Loucy (cell line): Measurements from ENCODE around the gene MAB21L4.

ENCODE experiments used
- H2AFZ ChIP-seq: fragments of 200-600 bp; sonication (generic); 2 replicates; pipeline ENCODE4 v1.6.0; 2016; ENCODE audit warnings: antibody characterized with exemption, mild to moderate bottlenecking, low read length, moderate library complexity
- H3F3A ChIP-seq: fragments of 200-600 bp; 2 replicates; pipeline ENCODE4 v1.6.0; 2016; ENCODE audit warnings: antibody characterized with exemption, low read depth, mild to moderate bottlenecking
- H3K27me3 ChIP-seq: fragments of 200-600 bp; sonication (generic); 2 replicates; pipeline ENCODE4 v1.6.1; 2014; ENCODE audit warnings: low read length, mild to moderate bottlenecking; ENCODE audit not compliant: insufficient read depth, poor library complexity, severe bottlenecking
- H3K36me3 ChIP-seq: fragments of 200-600 bp; sonication (generic); 2 replicates; pipeline ENCODE4 v1.6.1; 2016; ENCODE audit warnings: low read length; ENCODE audit not compliant: insufficient read depth
- H3K4me1 ChIP-seq: fragments of 200-600 bp; sonication (generic); 2 replicates; pipeline ENCODE4 v1.5.1; 2014; ENCODE audit warnings: low read length, mild to moderate bottlenecking; ENCODE audit not compliant: insufficient read depth, poor library complexity, severe bottlenecking
- H3K4me2 ChIP-seq: fragments of 200-600 bp; sonication (generic); 2 replicates; pipeline ENCODE4 v1.6.0; 2014; ENCODE audit warnings: antibody characterized with exemption, low read length, low read depth, mild to moderate bottlenecking; ENCODE audit not compliant: poor library complexity, severe bottlenecking
- H3K4me3 ChIP-seq: fragments of 200-600 bp; sonication (generic); 2 replicates; pipeline ENCODE4 v1.5.1; 2014; ENCODE audit warnings: low read length, mild to moderate bottlenecking, mixed read lengths; ENCODE audit not compliant: poor library complexity, severe bottlenecking
- H3K79me2 ChIP-seq: fragments of 200-600 bp; sonication (generic); 2 replicates; pipeline ENCODE4 v1.6.1; 2014; ENCODE audit warnings: low read length; ENCODE audit not compliant: insufficient read depth
- H3K9ac ChIP-seq: fragments of 200-600 bp; sonication (generic); 2 replicates; pipeline ENCODE4 v1.6.0; 2014; ENCODE audit warnings: mild to moderate bottlenecking, low read depth, low read length, moderate library complexity; ENCODE audit not compliant: poor library complexity, severe bottlenecking
- H3K9me2 ChIP-seq: fragments of 200-600 bp; sonication (generic); replicated peaks from 2 replicates; pipeline ENCODE4 v1.6.1; 2016; ENCODE audit warnings: low read depth, low read length, mixed read lengths
- H3K9me3 ChIP-seq: fragments of 200-600 bp; sonication (generic); 2 replicates; pipeline ENCODE4 v1.6.1; 2014; ENCODE audit warnings: mild to moderate bottlenecking, antibody characterized with exemption, low read length, low read depth; ENCODE audit not compliant: insufficient read depth
- H4K20me1 ChIP-seq: fragments of 200-600 bp; sonication (generic); 2 replicates; pipeline ENCODE4 v1.6.0; 2014; ENCODE audit warnings: antibody characterized with exemption, low read length, mild to moderate bottlenecking; ENCODE audit not compliant: insufficient read depth, poor library complexity, severe bottlenecking
- EZH2phosphoT487 ChIP-seq: fragments of 200-600 bp; IDR thresholded peaks from 2 replicates; pipeline ENCODE4 v1.6.1; 2018; ENCODE audit warnings: antibody characterized with exemption, mild to moderate bottlenecking, moderate library complexity, borderline replicate concordance
- TF ChIP-seq, protein P1 (sequence below): fragments of 200-600 bp; sonication (generic); conservative IDR thresholded peaks from 2 replicates; pipeline ENCODE4 v1.5.1; 2014; ENCODE audit warnings: mild to moderate bottlenecking, antibody characterized with exemption, low read length

The MAB21L4 gene

GRCh38 chr2:240877460-240878340, 18.3 kb downstream of the MAB21L4 start:
- H3K79me2 ChIP-seq, result no peaks in the 10 kb centered on the region
- no peak overlapping the region for H3K4me2 ChIP-seq

GRCh38 chr2:240876475-240877251, 19.3 kb downstream of the MAB21L4 start:
- Histone ChIP-seq H3K4me1 (no peaks in the 10 kb centered on the region), H2AFZ (no peak overlapping the region), H3K4me2 (no peak overlapping the region), H3K36me3 (no peaks in the 10 kb centered on the region), H3K9me2 (no peaks in the 10 kb centered on the region), H3K79me2 (no peaks in the 10 kb centered on the region), H3K27me3 (no peaks in the 10 kb centered on the region), H4K20me1 (no peaks in the 10 kb centered on the region), H3F3A (no peaks in the 10 kb centered on the region), H3K4me3 (no peak overlapping the region), H3K9ac (no peak overlapping the region), H3K9me3 (no peaks in the 10 kb centered on the region)
- no peak for TF ChIP-seq EZH2phosphoT487
- TF ChIP-seq, protein P1, sequence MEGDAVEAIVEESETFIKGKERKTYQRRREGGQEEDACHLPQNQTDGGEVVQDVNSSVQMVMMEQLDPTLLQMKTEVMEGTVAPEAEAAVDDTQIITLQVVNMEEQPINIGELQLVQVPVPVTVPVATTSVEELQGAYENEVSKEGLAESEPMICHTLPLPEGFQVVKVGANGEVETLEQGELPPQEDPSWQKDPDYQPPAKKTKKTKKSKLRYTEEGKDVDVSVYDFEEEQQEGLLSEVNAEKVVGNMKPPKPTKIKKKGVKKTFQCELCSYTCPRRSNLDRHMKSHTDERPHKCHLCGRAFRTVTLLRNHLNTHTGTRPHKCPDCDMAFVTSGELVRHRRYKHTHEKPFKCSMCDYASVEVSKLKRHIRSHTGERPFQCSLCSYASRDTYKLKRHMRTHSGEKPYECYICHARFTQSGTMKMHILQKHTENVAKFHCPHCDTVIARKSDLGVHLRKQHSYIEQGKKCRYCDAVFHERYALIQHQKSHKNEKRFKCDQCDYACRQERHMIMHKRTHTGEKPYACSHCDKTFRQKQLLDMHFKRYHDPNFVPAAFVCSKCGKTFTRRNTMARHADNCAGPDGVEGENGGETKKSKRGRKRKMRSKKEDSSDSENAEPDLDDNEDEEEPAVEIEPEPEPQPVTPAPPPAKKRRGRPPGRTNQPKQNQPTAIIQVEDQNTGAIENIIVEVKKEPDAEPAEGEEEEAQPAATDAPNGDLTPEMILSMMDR, result no peak

More at GRCh38 chr2:240877460-240878340, 18.3 kb downstream of the MAB21L4 start:
- Histone ChIP-seq H2AFZ (no peak overlapping the region), H3K4me1 (no peaks in the 10 kb centered on the region), H3K9me2 (no peaks in the 10 kb centered on the region), H3F3A (no peaks in the 10 kb centered on the region), H4K20me1 (no peaks in the 10 kb centered on the region), H3K9me3 (no peaks in the 10 kb centered on the region), H3K9ac (no peak overlapping the region), H3K4me3 (no peak overlapping the region), H3K27me3 (no peaks in the 10 kb centered on the region), H3K36me3 (no peaks in the 10 kb centered on the region)
- TF ChIP-seq, protein P1, result no peak
- TF ChIP-seq EZH2phosphoT487, result no peak

- TF ChIP-seq, protein P1, result no peak
- TF ChIP-seq EZH2phosphoT487, result no peak
- Histone ChIP-seq H3K79me2 (no peaks in the 10 kb centered on the region), H3K27me3 (no peaks in the 10 kb centered on the region), H3K4me1 (no peaks in the 10 kb centered on the region), H3K36me3 (no peaks in the 10 kb centered on the region), H3K4me2 (no peak overlapping the region), H2AFZ (no peak overlapping the region), H3K9ac (no peak overlapping the region), H3K4me3 (no peak overlapping the region), H3K9me2 (no peaks in the 10 kb centered on the region), H3F3A (no peaks in the 10 kb centered on the region), H3K9me3 (no peaks in the 10 kb centered on the region; the same call in 1 of the 2 replicates), H4K20me1 (no peaks in the 10 kb centered on the region)
Measured at GRCh38 chr2:240876035-240876474, 19.9 kb downstream of the MAB21L4 start.
